Ovary (tissue), 3 donors: ENCODE results near the gene ANGPTL8.

Source experiments
- EP300 ChIP-seq: sonication (generic); formaldehyde crosslinking; IDR thresholded peaks from one replicate; pipeline ENCODE4 v1.6.1; 2017; ENCODE audit warnings: antibody characterized with exemption
- POLR2A ChIP-seq: fragments of 450-650 bp; IDR thresholded peaks from one replicate; pipeline ENCODE4 v1.6.1; 2017; ENCODE audit warnings: antibody characterized with exemption, mild to moderate bottlenecking, moderate library complexity
- TF ChIP-seq, protein P1 (sequence below), 3 donors: fragments of 450-650 bp in 2 of 3; fragments of 200-600 bp in 1 of 3; IDR thresholded peaks; one replicate each; pipeline versions ENCODE4 v1.5.1 to v1.8.0; 2016 to 2022; ENCODE audit warnings: antibody characterized with exemption in 3 of 3, mild to moderate bottlenecking in 1 of 3
- donor health status: DM: no; HTN: no; CAD: no.

DNA sequence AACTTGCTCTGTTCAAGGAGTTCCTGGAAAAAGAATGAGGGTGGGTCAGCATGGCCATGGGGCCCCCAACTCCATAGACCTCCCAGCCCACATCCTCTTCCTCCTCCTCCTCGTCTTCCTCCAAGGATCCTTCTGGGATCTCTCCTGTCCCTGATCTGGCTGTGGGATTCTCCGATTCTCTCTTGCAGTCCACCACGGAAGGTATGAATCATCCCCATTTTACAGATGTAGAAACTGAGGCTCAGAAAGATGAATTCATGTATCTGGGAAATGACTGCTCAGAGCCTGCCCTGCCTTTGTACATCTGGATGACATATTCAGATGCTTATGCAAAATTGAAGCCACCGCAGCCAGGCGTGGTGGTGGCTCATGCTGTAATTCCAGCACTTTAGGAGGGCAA, 39.9 kb upstream of the ANGPTL8 start:
- TF ChIP-seq, protein P1, sequence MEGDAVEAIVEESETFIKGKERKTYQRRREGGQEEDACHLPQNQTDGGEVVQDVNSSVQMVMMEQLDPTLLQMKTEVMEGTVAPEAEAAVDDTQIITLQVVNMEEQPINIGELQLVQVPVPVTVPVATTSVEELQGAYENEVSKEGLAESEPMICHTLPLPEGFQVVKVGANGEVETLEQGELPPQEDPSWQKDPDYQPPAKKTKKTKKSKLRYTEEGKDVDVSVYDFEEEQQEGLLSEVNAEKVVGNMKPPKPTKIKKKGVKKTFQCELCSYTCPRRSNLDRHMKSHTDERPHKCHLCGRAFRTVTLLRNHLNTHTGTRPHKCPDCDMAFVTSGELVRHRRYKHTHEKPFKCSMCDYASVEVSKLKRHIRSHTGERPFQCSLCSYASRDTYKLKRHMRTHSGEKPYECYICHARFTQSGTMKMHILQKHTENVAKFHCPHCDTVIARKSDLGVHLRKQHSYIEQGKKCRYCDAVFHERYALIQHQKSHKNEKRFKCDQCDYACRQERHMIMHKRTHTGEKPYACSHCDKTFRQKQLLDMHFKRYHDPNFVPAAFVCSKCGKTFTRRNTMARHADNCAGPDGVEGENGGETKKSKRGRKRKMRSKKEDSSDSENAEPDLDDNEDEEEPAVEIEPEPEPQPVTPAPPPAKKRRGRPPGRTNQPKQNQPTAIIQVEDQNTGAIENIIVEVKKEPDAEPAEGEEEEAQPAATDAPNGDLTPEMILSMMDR (IDR thresholded peaks at IDR 0.05) = no peak
- no peak for TF ChIP-seq POLR2A
- TF ChIP-seq EP300 = no peak
